ENCODE data around the gene KRT72. TPM values are rescaled to one million over a fixed set of nuclear protein-coding genes. Genes with fewer than 3 reads are reported as not detected.

KRT72 gene
- total RNA-seq, 1 experiment from 2014 or later = 0.17 TPM

- H3K4me1 ChIP-seq (ENCODE audit: control insufficient read depth in 1 of 2, insufficient read depth in 2 of 2, low read length in 2 of 2) = peaks cover 0 to 21% of the 10 kb centered on the region in 2 experiments; a peak in 3 of 4 replicates
- no peak overlapping the region for H3K4me3 ChIP-seq (replicated peaks in 1 of 2; ENCODE audit: low read depth in 1 of 2, low read length in 2 of 2)
- TF ChIP-seq, protein P1, sequence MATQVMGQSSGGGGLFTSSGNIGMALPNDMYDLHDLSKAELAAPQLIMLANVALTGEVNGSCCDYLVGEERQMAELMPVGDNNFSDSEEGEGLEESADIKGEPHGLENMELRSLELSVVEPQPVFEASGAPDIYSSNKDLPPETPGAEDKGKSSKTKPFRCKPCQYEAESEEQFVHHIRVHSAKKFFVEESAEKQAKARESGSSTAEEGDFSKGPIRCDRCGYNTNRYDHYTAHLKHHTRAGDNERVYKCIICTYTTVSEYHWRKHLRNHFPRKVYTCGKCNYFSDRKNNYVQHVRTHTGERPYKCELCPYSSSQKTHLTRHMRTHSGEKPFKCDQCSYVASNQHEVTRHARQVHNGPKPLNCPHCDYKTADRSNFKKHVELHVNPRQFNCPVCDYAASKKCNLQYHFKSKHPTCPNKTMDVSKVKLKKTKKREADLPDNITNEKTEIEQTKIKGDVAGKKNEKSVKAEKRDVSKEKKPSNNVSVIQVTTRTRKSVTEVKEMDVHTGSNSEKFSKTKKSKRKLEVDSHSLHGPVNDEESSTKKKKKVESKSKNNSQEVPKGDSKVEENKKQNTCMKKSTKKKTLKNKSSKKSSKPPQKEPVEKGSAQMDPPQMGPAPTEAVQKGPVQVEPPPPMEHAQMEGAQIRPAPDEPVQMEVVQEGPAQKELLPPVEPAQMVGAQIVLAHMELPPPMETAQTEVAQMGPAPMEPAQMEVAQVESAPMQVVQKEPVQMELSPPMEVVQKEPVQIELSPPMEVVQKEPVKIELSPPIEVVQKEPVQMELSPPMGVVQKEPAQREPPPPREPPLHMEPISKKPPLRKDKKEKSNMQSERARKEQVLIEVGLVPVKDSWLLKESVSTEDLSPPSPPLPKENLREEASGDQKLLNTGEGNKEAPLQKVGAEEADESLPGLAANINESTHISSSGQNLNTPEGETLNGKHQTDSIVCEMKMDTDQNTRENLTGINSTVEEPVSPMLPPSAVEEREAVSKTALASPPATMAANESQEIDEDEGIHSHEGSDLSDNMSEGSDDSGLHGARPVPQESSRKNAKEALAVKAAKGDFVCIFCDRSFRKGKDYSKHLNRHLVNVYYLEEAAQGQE (IDR thresholded peaks at IDR 0.05; ENCODE audit: low read depth) = no peak
- TF ChIP-seq JUND (IDR thresholded peaks at IDR 0.05) (no peak), EZH2 (IDR thresholded peaks at IDR 0.05) (no peak), CEBPB (IDR thresholded peaks at IDR 0.05; ENCODE audit: low read depth) (no peak), SP1 (IDR thresholded peaks at IDR 0.05; ENCODE audit: low read depth) (no peak), RAD21 (IDR thresholded peaks at IDR 0.05; ENCODE audit: low read depth) (no peak), ZBTB33 (IDR thresholded peaks at IDR 0.05; ENCODE audit: extremely low read depth, insufficient replicate concordance, low read length) (no peak), ATF3 (IDR thresholded peaks at IDR 0.05) (no peak), POLR2AphosphoS5 (IDR thresholded peaks at IDR 0.05; ENCODE audit: low read depth, low read length) (no peak), POLR2A (IDR thresholded peaks at IDR 0.05; ENCODE audit: borderline replicate concordance, extremely low read depth, insufficient read depth, insufficient read length) (no peak), TCF7L2 (IDR thresholded peaks at IDR 0.05; ENCODE audit: borderline replicate concordance, extremely low read depth, insufficient read depth, insufficient read length) (no peak), ZFX (IDR thresholded peaks at IDR 0.05) (no peak), EZH2phosphoT487 (IDR thresholded peaks at IDR 0.05; ENCODE audit: borderline replicate concordance) (no peak), ELF1 (IDR thresholded peaks at IDR 0.05; ENCODE audit: borderline replicate concordance, low read depth) (no peak), SIN3A (IDR thresholded peaks at IDR 0.05; ENCODE audit: low read depth) (no peak), EGR1 (IDR thresholded peaks at IDR 0.05; ENCODE audit: low read depth) (no peak), YY1 (IDR thresholded peaks at IDR 0.05; ENCODE audit: extremely low read depth, insufficient replicate concordance, low read depth, low read length) (no peak)
- TF ChIP-seq, protein P2, sequence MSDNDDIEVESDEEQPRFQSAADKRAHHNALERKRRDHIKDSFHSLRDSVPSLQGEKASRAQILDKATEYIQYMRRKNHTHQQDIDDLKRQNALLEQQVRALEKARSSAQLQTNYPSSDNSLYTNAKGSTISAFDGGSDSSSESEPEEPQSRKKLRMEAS (IDR thresholded peaks at IDR 0.05) = no peak
- intact Hi-C loops (cut with micrococcal nuclease) = no loop called here
- RAD21 ChIA-PET (ENCODE audit: low non-redundant PET in 1 of 2, low total read pairs in 2 of 2, uncharacterized antibody in 2 of 2, unreplicated experiment in 2 of 2) = no interaction called here
- BruUV-seq (replicated peaks) = no TSS peak
- H3K79me2 ChIP-seq (ENCODE audit: insufficient read depth, low read length) = no peaks in the 10 kb centered on the region
- POLR2A ChIA-PET = no interaction called here
- H3K4me2 ChIP-seq (ENCODE audit: low read length) = no peak overlapping the region
- no peak overlapping the region for H2AFZ ChIP-seq (ENCODE audit: low read depth, low read length, poor library complexity, severe bottlenecking)
- H3K27me3 ChIP-seq (ENCODE audit: insufficient read depth, low read length) = no peaks in the 10 kb centered on the region
- DNase-seq (ENCODE audit: low read depth, low spot score) (no peak), ATAC-seq (no peak)
- CTCF ChIA-PET = no interaction called here
- H3K9ac ChIP-seq (ENCODE audit: low read length) = no peak overlapping the region
- H3K27ac ChIP-seq (ENCODE audit: low read depth, low read length) = no peak overlapping the region
- no peaks in the 10 kb centered on the region for H4K20me1 ChIP-seq (ENCODE audit: insufficient read depth)
- H3K9me2 ChIP-seq (ENCODE audit: insufficient read depth) = no peaks in the 10 kb centered on the region
- no peaks in the 10 kb centered on the region for H3K9me3 ChIP-seq (ENCODE audit: control insufficient read depth in 1 of 2, insufficient read depth in 1 of 2, low read depth in 1 of 2, low read length in 2 of 2)
- no peaks in the 10 kb centered on the region for H3K36me3 ChIP-seq (ENCODE audit: control insufficient read depth in 1 of 2, insufficient read depth in 2 of 2, low read length in 2 of 2)
These were observed 6.1 kb upstream of the KRT72 start for GRCh38 chr12:52607314-52607713.

All from HCT116 (cell line).